ENCODE results near the gene MYO15A. TPM values are rescaled to one million over a fixed set of nuclear protein-coding genes. Genes with fewer than 3 reads are reported as not detected.

The MYO15A gene
- total RNA-seq, 1 experiment from 2014 or later: 0.26 TPM

DNA sequence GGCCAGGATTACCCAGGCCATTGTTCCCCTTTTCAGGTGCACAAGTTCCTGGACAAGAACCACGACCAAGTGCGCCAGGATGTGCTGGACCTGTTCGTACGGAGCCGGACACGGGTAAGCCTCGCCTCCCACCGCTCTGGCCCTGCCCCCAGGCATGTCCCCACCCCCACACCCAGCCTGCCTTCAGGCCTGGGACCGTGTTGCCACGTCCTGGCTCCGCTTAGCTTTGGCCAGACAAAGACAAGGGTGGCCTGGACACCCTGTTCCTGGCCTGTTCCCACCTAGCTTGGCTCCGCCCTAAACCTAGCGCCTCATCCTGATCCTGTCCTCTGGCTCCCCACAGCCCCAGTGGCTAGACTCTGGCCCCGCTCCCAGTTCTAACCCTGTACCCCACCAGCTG, 30.9 kb downstream of the MYO15A start:
- ChIA-PET POLR2A (ENCODE audit: unreplicated experiment) (interaction anchor here (0.5 kb wide), 1 partner anchor 42 kb away, joined by 3 read pairs; no protein-coding TSS in a partner anchor), CTCF (no interaction called here)
- DNase-seq (no peak), ATAC-seq (no peak)
- H3K4me2 ChIP-seq (ENCODE audit: low read length): no peak overlapping the region
- no TSS peak for BruUV-seq (replicated peaks)
- no peak overlapping the region for H3K9ac ChIP-seq (ENCODE audit: low read length)
- no peak overlapping the region for H2AFZ ChIP-seq (ENCODE audit: low read length)
- no peaks in the 10 kb centered on the region for H3K9me2 ChIP-seq (replicated peaks; ENCODE audit: low read length)
- intact Hi-C loops (cut with micrococcal nuclease): no loop called here
- no peaks in the 10 kb centered on the region for H3K4me1 ChIP-seq (ENCODE audit: insufficient read depth, low read length)
- no peaks in the 10 kb centered on the region for H3K9me3 ChIP-seq (ENCODE audit: low read length)
- H3K36me3 ChIP-seq (ENCODE audit: low read depth, low read length): no peaks in the 10 kb centered on the region
- no peaks in the 10 kb centered on the region for H3K79me2 ChIP-seq (ENCODE audit: low read length)
- no peak overlapping the region for H3K4me3 ChIP-seq (ENCODE audit: low read length)
- TF ChIP-seq EZH2phosphoT487 (IDR thresholded peaks at IDR 0.05; ENCODE audit: borderline replicate concordance, low read length) (no peak), EZH2 (IDR thresholded peaks at IDR 0.05; ENCODE audit: low read length, unreplicated experiment) (no peak), CTCF (conservative IDR thresholded peaks at IDR 0.05; ENCODE audit: low read depth, low read length) (no peak)
- H3K27ac ChIP-seq (ENCODE audit: low read length): no peak overlapping the region
- H4K20me1 ChIP-seq (ENCODE audit: low read length): no peaks in the 10 kb centered on the region
- no peaks in the 10 kb centered on the region for H3F3A ChIP-seq (ENCODE audit: low read length, unreplicated experiment)
- no peaks in the 10 kb centered on the region for H3K27me3 ChIP-seq (ENCODE audit: low read length)

DNA sequence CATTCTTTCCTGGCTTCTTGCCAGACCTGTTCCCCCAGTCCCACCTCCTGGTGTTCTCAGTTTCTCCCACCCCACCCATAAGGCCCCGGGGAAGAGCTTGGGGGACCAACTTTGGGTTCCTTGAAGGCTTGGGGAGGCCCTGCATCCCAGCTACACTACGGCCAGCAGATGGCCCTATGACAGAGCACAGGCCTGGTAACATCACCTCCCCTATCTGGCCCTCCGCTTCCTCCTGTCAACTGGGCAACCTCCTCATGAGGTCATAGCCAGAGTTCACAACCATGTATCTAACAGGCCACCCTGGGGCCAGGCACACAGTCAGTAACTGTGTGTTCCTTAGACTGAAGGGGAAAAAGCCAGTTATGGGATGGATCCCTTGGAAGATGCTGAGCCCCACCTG, 31.4 kb downstream of the MYO15A start:
- H3K9me3 ChIP-seq (ENCODE audit: low read length): no peaks in the 10 kb centered on the region
- no peaks in the 10 kb centered on the region for H4K20me1 ChIP-seq (ENCODE audit: low read length)
- no peaks in the 10 kb centered on the region for H3K4me1 ChIP-seq (ENCODE audit: insufficient read depth, low read length)
- no peak for TF ChIP-seq EZH2 (IDR thresholded peaks at IDR 0.05; ENCODE audit: low read length, unreplicated experiment)
- TF ChIP-seq EZH2phosphoT487 (IDR thresholded peaks at IDR 0.05; ENCODE audit: borderline replicate concordance, low read length): no peak
- peak; percentile 57 for TF ChIP-seq CTCF (conservative IDR thresholded peaks at IDR 0.05; ENCODE audit: low read depth, low read length)
- DNase-seq: no peak
- H2AFZ ChIP-seq (ENCODE audit: low read length): no peak overlapping the region
- no peak overlapping the region for H3K4me3 ChIP-seq (ENCODE audit: low read length)
- BruUV-seq (replicated peaks): no TSS peak
- peak; percentile 64 for ATAC-seq
- no peaks in the 10 kb centered on the region for H3F3A ChIP-seq (ENCODE audit: low read length, unreplicated experiment)
- no peak overlapping the region for H3K27ac ChIP-seq (ENCODE audit: low read length)
- no peaks in the 10 kb centered on the region for H3K9me2 ChIP-seq (replicated peaks; ENCODE audit: low read length)
- no peaks in the 10 kb centered on the region for H3K27me3 ChIP-seq (ENCODE audit: low read length)
- intact Hi-C loops (cut with micrococcal nuclease): no loop called here
- ChIA-PET CTCF (interaction anchor here (0.6 kb wide), 1 partner anchor 118 kb away, joined by 11 read pairs; no protein-coding TSS in a partner anchor), POLR2A (ENCODE audit: unreplicated experiment) (interaction anchor here (0.5 kb wide), 1 partner anchor 42 kb away, joined by 3 read pairs; no protein-coding TSS in a partner anchor)
- no peak overlapping the region for H3K9ac ChIP-seq (ENCODE audit: low read length)
- no peaks in the 10 kb centered on the region for H3K36me3 ChIP-seq (ENCODE audit: low read depth, low read length)
- H3K4me2 ChIP-seq (ENCODE audit: low read length): no peak overlapping the region
- no peaks in the 10 kb centered on the region for H3K79me2 ChIP-seq (ENCODE audit: low read length)

- no peak overlapping the region for H3K4me2 ChIP-seq (ENCODE audit: low read length)
- no peak overlapping the region for H3K9ac ChIP-seq (ENCODE audit: low read length)
- intact Hi-C loops (cut with micrococcal nuclease): loop anchor here (1.0 kb wide), 1 partner anchor 43 kb away; the partner anchor contains the start of gene ALKBH5
- no peak overlapping the region for H3K27ac ChIP-seq (ENCODE audit: low read length)
- TF ChIP-seq EZH2phosphoT487 (IDR thresholded peaks at IDR 0.05; ENCODE audit: borderline replicate concordance, low read length) (no peak), EZH2 (IDR thresholded peaks at IDR 0.05; ENCODE audit: low read length, unreplicated experiment) (no peak), CTCF (conservative IDR thresholded peaks at IDR 0.05; ENCODE audit: low read depth, low read length) (no peak)
- DNase-seq (no peak), ATAC-seq (no peak)
- H4K20me1 ChIP-seq (ENCODE audit: low read length): no peaks in the 10 kb centered on the region
- CTCF ChIA-PET: no interaction called here
- H3K79me2 ChIP-seq (ENCODE audit: low read length): no peaks in the 10 kb centered on the region
- POLR2A ChIA-PET (ENCODE audit: unreplicated experiment): no interaction called here
- no peaks in the 10 kb centered on the region for H3K36me3 ChIP-seq (ENCODE audit: low read depth, low read length)
- H3K9me3 ChIP-seq (ENCODE audit: low read length): no peaks in the 10 kb centered on the region
- H3K9me2 ChIP-seq (replicated peaks; ENCODE audit: low read length): no peaks in the 10 kb centered on the region
- no peaks in the 10 kb centered on the region for H3K4me1 ChIP-seq (ENCODE audit: insufficient read depth, low read length)
- H3K27me3 ChIP-seq (ENCODE audit: low read length): no peaks in the 10 kb centered on the region
- H3K4me3 ChIP-seq (ENCODE audit: low read length): no peak overlapping the region
- no TSS peak for BruUV-seq (replicated peaks)
- H3F3A ChIP-seq (ENCODE audit: low read length, unreplicated experiment): no peaks in the 10 kb centered on the region
- no peak overlapping the region for H2AFZ ChIP-seq (ENCODE audit: low read length)
Measured at GRCh38 chr17:18140648-18141047, 32.1 kb downstream of the MYO15A start.

Data from PC-3 (cell line).